Kidney (tissue), 14 donors: ENCODE results near the gene FXYD1. TPM values are rescaled to one million over a fixed set of nuclear protein-coding genes. Genes with fewer than 3 reads are reported as not detected.
"Not testable (repeated sequence)": the region's sequence is repeated elsewhere in the genome, so short reads cannot be mapped to it uniquely, and the experiment has no call there.

Experiments used
- DNase-seq, 5 donors: peaks; one replicate each; pipeline ENCODE4 v3.0.0-alpha.2; 2013 to 2020
- FAIRE-seq: peaks from 2 replicates; lab custom pipeline; 2012; peaks lifted over from hg19 to GRCh38; lab: Jason Lieb, UNC
- H3K27ac ChIP-seq, 2 donors: one replicate each; pipeline ENCODE4 v1.7.0; 2013; ENCODE audit warnings: low read depth in 2 of 2, low read length in 2 of 2, inconsistent platforms in 1 of 2
- H3K27me3 ChIP-seq: one replicate; pipeline ENCODE4 v1.7.1; 2013; ENCODE audit warnings: low read length, inconsistent platforms; ENCODE audit not compliant: control insufficient read depth, insufficient read depth
- H3K36me3 ChIP-seq, 3 donors: one replicate each; pipeline versions ENCODE4 v1.7.0 to v1.7.1; 2013; ENCODE audit warnings: low read length in 3 of 3, control low read depth in 1 of 3, inconsistent platforms in 1 of 3; ENCODE audit not compliant: insufficient read depth in 3 of 3, control insufficient read depth in 2 of 3
- H3K4me1 ChIP-seq, 3 donors: one replicate each; pipeline versions ENCODE4 v1.7.0 to v1.7.1; 2013; ENCODE audit warnings: low read length in 3 of 3, inconsistent platforms in 1 of 3, low read depth in 1 of 3; ENCODE audit not compliant: control insufficient read depth in 2 of 3, insufficient read depth in 2 of 3
- H3K4me3 ChIP-seq, 3 donors: one replicate each; pipeline versions ENCODE4 v1.7.0 to v1.8.1; 2013; ENCODE audit warnings: low read length in 3 of 3, control low read depth in 1 of 3, inconsistent platforms in 1 of 3
- H3K9ac ChIP-seq, 3 donors: one replicate each; pipeline versions ENCODE4 v1.7.0 to v1.7.1; 2013; ENCODE audit warnings: low read length in 3 of 3, control low read depth in 1 of 3, inconsistent platforms in 1 of 3
- H3K9me3 ChIP-seq, 3 donors: one replicate each; pipeline versions ENCODE4 v1.7.0 to v1.7.1; 2013; ENCODE audit warnings: low read length in 3 of 3, control low read depth in 1 of 3, inconsistent platforms in 1 of 3; ENCODE audit not compliant: control insufficient read depth in 2 of 3, insufficient read depth in 1 of 3
- intact Hi-C: fragments of 100-400 bp; cut with DNase I; formaldehyde crosslinking; loops from one replicate; pipeline ENCODE4 v1.11.1; 2022
- polyA plus RNA-seq: library from polyadenylated mRNA; stranded (reverse); fragments of 350-450 nt; fragmentation: Illumina TruSeq; extraction: RNeasy Lipid Tissue Mini Kit (QIAGEN cat#74804); gene quantifications from one replicate; pipeline ENCODE4 v1.2.3, GENCODE V29; 2014; ENCODE audit warnings: low read depth, low replicate concordance; ENCODE audit not compliant: insufficient read depth
- total RNA-seq: library from RNA; stranded (reverse); fragmentation: NEBNext Ultra II Directional; extraction: Animal tissue kit (Norgen Biotek cat#: 25700); gene quantifications from one replicate; pipeline ENCODE4 v1.2.1, GENCODE V29; 2021
- TF ChIP-seq, protein P1 (sequence below): IDR thresholded peaks from 3 replicates; pipeline ENCODE4 v1.5.1; 2012; ENCODE audit warnings: mild to moderate bottlenecking, moderate library complexity, borderline replicate concordance; ENCODE audit not compliant: insufficient read depth; ENCODE audit errors: extremely low read depth
- donor health status: control.
- donor health status: control.
- donor health status: control.
- donor health status: control.
- donor health status: control.
- donor health status: DM: yes; HTN: yes; CAD: no.
- donor health status: Normal renal cell carcinoma (clear cell type).

Gene FXYD1
- total and polyA plus RNA-seq, 2 donors from 2014 or later: 31.8 to 39.0 TPM

DNA sequence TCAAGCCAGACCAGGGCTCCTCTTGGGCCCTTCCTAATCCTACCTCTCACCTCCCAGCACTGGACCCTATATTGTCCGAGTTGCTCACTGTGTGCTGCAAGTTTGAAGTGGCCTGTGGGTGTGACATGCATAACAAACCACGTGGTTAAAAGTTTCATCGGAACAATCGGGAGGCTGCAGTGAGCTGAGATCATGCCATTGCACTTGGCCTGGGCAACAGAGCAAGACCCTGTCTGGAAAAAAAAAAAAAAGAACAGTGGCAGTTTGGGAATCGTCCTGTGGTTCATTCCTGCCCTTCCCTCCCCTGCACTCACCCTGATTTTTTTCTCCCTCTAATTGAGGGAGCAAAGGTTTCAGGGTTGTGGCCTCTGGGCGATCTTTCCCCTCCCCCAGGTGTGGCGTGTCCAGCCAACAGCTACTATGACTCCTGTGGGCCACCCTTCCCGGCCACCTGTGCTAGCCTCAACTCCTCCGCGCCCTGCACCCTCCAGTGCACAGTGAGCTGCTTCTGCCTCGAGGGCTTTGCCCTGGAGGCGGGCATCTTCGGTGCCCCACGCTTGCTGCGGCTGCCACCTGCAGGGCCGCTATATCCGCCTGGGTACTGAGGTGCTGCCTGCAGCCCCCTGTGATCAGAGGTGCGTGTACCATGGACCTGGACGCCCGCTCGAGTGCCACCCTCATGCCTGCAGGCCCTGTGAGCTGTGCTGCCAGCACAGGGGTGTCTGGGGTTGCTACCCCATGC lies 39.3 kb upstream of the FXYD1 start:
- no peak for FAIRE-seq
- Histone ChIP-seq H3K36me3 (no peaks in the 10 kb centered on the region), H3K9me3 (no peaks in the 10 kb centered on the region), H3K4me3 (no peak overlapping the region), H3K27ac (no peak overlapping the region), H3K9ac (no peak overlapping the region), H3K27me3 (no peaks in the 10 kb centered on the region), H3K4me1 (no peaks in the 10 kb centered on the region)
- no peak for DNase-seq
- intact Hi-C loops: no loop called here
- TF ChIP-seq, protein P1, sequence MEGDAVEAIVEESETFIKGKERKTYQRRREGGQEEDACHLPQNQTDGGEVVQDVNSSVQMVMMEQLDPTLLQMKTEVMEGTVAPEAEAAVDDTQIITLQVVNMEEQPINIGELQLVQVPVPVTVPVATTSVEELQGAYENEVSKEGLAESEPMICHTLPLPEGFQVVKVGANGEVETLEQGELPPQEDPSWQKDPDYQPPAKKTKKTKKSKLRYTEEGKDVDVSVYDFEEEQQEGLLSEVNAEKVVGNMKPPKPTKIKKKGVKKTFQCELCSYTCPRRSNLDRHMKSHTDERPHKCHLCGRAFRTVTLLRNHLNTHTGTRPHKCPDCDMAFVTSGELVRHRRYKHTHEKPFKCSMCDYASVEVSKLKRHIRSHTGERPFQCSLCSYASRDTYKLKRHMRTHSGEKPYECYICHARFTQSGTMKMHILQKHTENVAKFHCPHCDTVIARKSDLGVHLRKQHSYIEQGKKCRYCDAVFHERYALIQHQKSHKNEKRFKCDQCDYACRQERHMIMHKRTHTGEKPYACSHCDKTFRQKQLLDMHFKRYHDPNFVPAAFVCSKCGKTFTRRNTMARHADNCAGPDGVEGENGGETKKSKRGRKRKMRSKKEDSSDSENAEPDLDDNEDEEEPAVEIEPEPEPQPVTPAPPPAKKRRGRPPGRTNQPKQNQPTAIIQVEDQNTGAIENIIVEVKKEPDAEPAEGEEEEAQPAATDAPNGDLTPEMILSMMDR: no peak

DNA sequence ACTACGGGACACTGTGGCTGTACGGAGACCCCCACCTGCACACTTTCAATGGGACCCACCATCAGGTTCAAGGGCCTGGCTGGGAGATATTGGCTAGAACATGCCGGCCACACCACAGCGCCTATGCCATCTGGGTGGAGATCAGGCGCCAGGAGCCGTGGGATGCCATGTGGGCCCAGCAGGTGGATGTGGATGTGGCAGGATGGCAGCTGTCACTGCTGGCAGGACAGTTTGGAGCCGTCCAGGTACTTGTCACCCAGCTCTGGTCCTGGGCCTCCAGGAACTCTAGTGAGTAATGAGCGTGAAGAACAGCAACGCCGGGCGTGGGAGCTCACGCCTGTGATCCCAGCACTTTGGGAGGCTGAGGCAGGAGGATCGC lies 38.7 kb upstream of the FXYD1 start:
- intact Hi-C loops: no loop called here
- Histone ChIP-seq H3K9me3 (no peaks in the 10 kb centered on the region), H3K4me3 (no peak overlapping the region), H3K27ac (no peak overlapping the region), H3K4me1 (no peaks in the 10 kb centered on the region), H3K36me3 (no peaks in the 10 kb centered on the region), H3K27me3 (no peaks in the 10 kb centered on the region), H3K9ac (no peak overlapping the region)
- no peak for DNase-seq
- FAIRE-seq: no peak
- TF ChIP-seq, protein P1: no peak

DNA sequence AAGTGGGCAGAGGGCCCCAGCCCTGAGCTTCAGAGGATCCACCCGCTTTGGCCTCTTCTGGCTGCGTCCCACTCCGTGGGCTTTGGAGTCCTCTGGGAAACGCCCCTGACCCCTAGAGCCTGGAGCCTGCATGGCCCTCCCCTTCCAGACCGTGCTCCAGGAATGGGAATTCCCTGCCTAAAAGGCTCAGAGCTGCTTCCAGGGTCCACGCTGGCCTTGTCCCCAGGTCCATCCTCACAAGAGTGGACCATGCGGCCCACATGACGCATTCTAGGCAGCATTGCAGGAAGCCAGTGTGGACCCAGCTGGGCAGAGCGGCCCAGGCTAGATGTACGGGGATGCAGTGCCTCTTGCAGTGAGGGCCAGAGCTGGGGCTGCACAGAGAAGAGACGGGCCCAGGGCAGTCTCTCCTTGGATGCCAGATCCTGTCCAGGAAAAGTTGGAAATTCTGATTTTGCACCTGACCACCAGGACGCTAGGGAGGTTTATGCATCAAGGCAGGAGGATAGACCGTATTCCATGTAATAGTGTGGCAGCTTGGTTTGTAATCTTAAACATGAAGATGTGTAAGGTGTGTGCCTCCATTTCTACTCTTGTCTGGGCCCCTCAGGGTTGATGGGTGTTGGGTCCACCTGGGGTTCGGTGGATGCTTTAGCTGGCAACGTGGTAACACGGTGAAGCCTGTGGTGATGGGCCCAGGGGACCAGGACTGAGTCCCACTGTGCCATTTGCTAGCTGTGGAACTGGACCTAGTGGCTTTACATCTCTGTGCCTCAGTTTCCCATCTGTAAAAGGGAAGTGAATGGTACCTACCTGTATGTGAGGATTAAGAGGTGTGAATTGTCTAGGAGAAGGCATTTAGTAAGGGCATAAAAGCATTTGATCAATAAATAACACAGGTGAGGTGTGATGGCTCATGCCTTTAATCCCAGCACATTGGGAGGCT lies 37.8 kb upstream of the FXYD1 start:
- Histone ChIP-seq H3K27me3 (no peaks in the 10 kb centered on the region), H3K9me3 (peaks cover 0 to 4% (median 3%) of the 10 kb centered on the region in 3 donors), H3K4me3 (no peak overlapping the region), H3K9ac (no peak overlapping the region), H3K4me1 (no peaks in the 10 kb centered on the region), H3K27ac (no peak overlapping the region), H3K36me3 (no peaks in the 10 kb centered on the region)
- TF ChIP-seq, protein P1: no peak
- FAIRE-seq (no peak), DNase-seq (no peak)
- intact Hi-C loops: no loop called here

DNA sequence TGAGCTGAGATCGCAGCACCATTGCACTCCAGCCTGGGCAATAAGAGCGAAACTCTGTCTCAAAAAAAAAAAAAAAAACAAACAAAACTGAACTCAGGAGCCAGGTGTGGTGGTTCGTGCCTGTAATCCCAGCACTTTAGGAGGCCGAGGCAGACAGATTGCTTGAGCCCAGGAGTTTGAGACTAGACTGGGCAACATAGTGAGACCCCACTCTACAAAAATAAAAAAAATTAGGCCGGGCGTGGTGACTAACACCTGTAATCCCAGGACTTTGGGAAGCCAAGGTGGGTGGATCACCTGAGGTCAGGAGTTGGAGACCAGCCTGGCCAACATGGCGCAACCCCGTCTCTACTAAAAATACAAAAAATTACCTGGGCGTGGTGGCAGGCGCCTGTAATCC lies 36.7 kb upstream of the FXYD1 start:
- intact Hi-C loops, H3K27me3 ChIP-seq, H3K36me3 ChIP-seq, H3K9me3 ChIP-seq, H3K4me3 ChIP-seq, H3K27ac ChIP-seq, H3K9ac ChIP-seq, H3K4me1 ChIP-seq, FAIRE-seq, DNase-seq: not testable (repeated sequence)

DNA sequence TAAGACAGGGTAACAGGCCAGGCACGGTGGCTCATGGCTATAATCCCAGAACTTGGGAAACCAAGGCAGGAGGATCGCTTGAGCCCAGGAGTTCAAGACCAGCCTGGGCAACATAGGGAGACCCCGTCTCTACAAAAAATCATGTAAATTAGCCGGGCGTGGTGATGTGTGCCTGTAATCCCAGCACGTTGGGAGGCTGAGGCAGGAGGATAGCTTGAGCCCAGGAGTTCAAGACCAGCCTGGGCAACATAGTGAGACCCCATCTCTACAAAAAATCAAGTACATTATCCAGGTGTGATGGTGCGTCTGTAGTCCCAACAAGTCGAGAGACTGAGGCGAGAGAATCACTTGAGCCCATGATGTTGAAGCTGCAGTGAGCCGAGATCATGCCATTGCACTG lies 35.0 kb upstream of the FXYD1 start:
- intact Hi-C loops, H3K9me3 ChIP-seq, H3K27ac ChIP-seq, H3K4me3 ChIP-seq, H3K36me3 ChIP-seq, H3K9ac ChIP-seq, FAIRE-seq, H3K27me3 ChIP-seq, DNase-seq, H3K4me1 ChIP-seq: not testable (repeated sequence)
